ENCODE data around the gene NEK7. TPM values are rescaled to one million over a fixed set of nuclear protein-coding genes. Genes with fewer than 3 reads are reported as not detected.

The NEK7 gene
- total and polyA plus RNA-seq, 2 of the 4 experiments (the other 2 are of a cell fraction) = 89.0 to 467 TPM

- Histone ChIP-seq H4K20me1 (ENCODE audit: insufficient read depth, low read length) (no peaks in the 10 kb centered on the region), H3K27me3 (ENCODE audit: control insufficient read depth, insufficient read depth, low read length) (no peaks in the 10 kb centered on the region), H2BK5ac (ENCODE audit: low read depth, low read length, poor library complexity, severe bottlenecking) (peak overlapping the region; percentile 91), H2AK9ac (replicated peaks; ENCODE audit: low read depth, low read length, poor library complexity) (no peak overlapping the region), H3K36me3 (ENCODE audit: control insufficient read depth, insufficient read depth, low read length) (no peaks in the 10 kb centered on the region), H3K23ac (ENCODE audit: low read depth, low read length) (no peak overlapping the region), H3K9me1 (ENCODE audit: insufficient read depth, low read length) (peaks cover 9% of the 10 kb centered on the region; the same call in 1 of the 2 replicates), H3K4me2 (ENCODE audit: low read depth, low read length) (no peak overlapping the region), H4K5ac (ENCODE audit: low read depth, low read length) (no peak overlapping the region), H4K91ac (ENCODE audit: insufficient read depth, low read depth, low read length) (no peak overlapping the region), H3K4me3 (ENCODE audit: insufficient read depth, low read depth, low read length) (no peak overlapping the region), H3K9ac (ENCODE audit: low read depth, low read length) (no peak overlapping the region), H2BK15ac (ENCODE audit: low read depth, low read length) (no peak overlapping the region), H3K4ac (ENCODE audit: low read depth, low read length) (no peak overlapping the region), H3K4me1 (ENCODE audit: control insufficient read depth, insufficient read depth, low read length) (peaks cover 3% of the 10 kb centered on the region), H3K9me3 (ENCODE audit: control insufficient read depth, insufficient read depth, low read length) (no peaks in the 10 kb centered on the region), H3K14ac (replicated peaks; ENCODE audit: low read depth, low read length) (no peak overlapping the region), H3K56ac (ENCODE audit: extremely low read depth, insufficient read depth, low read length) (no peak overlapping the region), H3K27ac (ENCODE audit: insufficient read depth, low read length) (no peak overlapping the region), H3K79me1 (ENCODE audit: low read depth in 1 of 2, low read length in 2 of 2) (peaks cover 0 to 4% of the 10 kb centered on the region in 2 experiments; a peak in 1 of 4 replicates), H3K18ac (ENCODE audit: low read depth, low read length) (no peak overlapping the region), H4K8ac (ENCODE audit: low read depth in 2 of 2, low read length in 2 of 2) (no peak overlapping the region), H2BK20ac (ENCODE audit: low read depth, low read length) (no peak overlapping the region), H2BK120ac (ENCODE audit: low read depth, low read length) (peak overlapping the region; percentile 34; the same call in 1 of the 2 replicates), H2AK5ac (ENCODE audit: low read depth, low read length) (no peak overlapping the region), H2AFZ (replicated peaks; ENCODE audit: low read length, poor library complexity) (no peak overlapping the region)
- ChIA-PET POLR2A (ENCODE audit: unreplicated experiment) (no interaction called here), CTCF (interaction anchor here (1.0 kb wide), 1 partner anchor 340 kb away, joined by 3 read pairs; no protein-coding TSS in a partner anchor)
- dilution Hi-C loops (cut with HindIII; ENCODE audit: low sequenced_read_pairs, unreplicated experiment) = no loop called here
- intact Hi-C loops (cut with micrococcal nuclease) = no loop called here
- DNase-seq = no peak
- no CpG with 5 or more reads among the region's 1 CpG for WGBS, 2 experiments (ENCODE audit: extremely low coverage in 2 of 2, insufficient read length in 1 of 2)
- in situ Hi-C loops (cut with MboI; ENCODE audit: low sequenced_read_pairs) = no loop called here
- ATAC-seq (ENCODE audit: low read depth) = no peak
- BruUV-seq (replicated peaks) = no TSS peak
- no peak for TF ChIP-seq POLR2A (IDR thresholded peaks at IDR 0.05; ENCODE audit: low read depth, low read length)
- no peak for TF ChIP-seq RFX5 (IDR thresholded peaks at IDR 0.05; ENCODE audit: low read depth, low read length)
- no peak for TF ChIP-seq MAFK (IDR thresholded peaks at IDR 0.05; ENCODE audit: low read depth, low read length)
- TF ChIP-seq FOS (IDR thresholded peaks at IDR 0.05; ENCODE audit: low read depth, low read length) = no peak
- no peak for TF ChIP-seq USF2 (IDR thresholded peaks at IDR 0.05; ENCODE audit: low read depth, low read length)
- TF ChIP-seq CTCF (conservative IDR thresholded peaks at IDR 0.05; ENCODE audit: low read depth, low read length) = no peak
- no peak for TF ChIP-seq RCOR1 (IDR thresholded peaks at IDR 0.05; ENCODE audit: insufficient replicate concordance, low read length)
- TF ChIP-seq RAD21 (IDR thresholded peaks at IDR 0.05; ENCODE audit: low read length) = no peak
- TF ChIP-seq SMC3 (IDR thresholded peaks at IDR 0.05; ENCODE audit: low read depth, low read length) = no peak
- no peak for TF ChIP-seq CHD1 (IDR thresholded peaks at IDR 0.05; ENCODE audit: low read depth, low read length)
- TF ChIP-seq CEBPB (IDR thresholded peaks at IDR 0.05; ENCODE audit: low read depth, low read length) = no peak
- no peak for TF ChIP-seq BHLHE40 (IDR thresholded peaks at IDR 0.05; ENCODE audit: low read depth, low read length)
- TF ChIP-seq NFE2L2 (IDR thresholded peaks at IDR 0.05; ENCODE audit: low read depth, low read length) = no peak
- no peak for TF ChIP-seq MXI1 (IDR thresholded peaks at IDR 0.05; ENCODE audit: borderline replicate concordance, low read depth, low read length)
- no peak for TF ChIP-seq ELK1 (IDR thresholded peaks at IDR 0.05; ENCODE audit: borderline replicate concordance, low read depth, low read length)
Measured at GRCh38 chr1:198124673-198125072, 32.1 kb upstream of the NEK7 start.
